H9 (cell line): ENCODE results near the gene ATP6V1D. TPM values are rescaled to one million over a fixed set of nuclear protein-coding genes. Genes with fewer than 3 reads are reported as not detected.

ENCODE experiments used
- DNase-seq: peaks from one replicate; pipeline ENCODE4 v3.0.0-alpha.2; 2017
- H2AFZ ChIP-seq: one replicate; pipeline ENCODE4 v1.6.1; 2013; ENCODE audit warnings: mild to moderate bottlenecking, low read length, control low read depth, moderate library complexity
- H2AK5ac ChIP-seq: 2 replicates; pipeline ENCODE4 v1.6.1; 2013; ENCODE audit warnings: low read length, control low read depth, mixed read lengths; ENCODE audit not compliant: insufficient read length
- H2BK120ac ChIP-seq: one replicate; pipeline ENCODE4 v1.6.1; 2013; ENCODE audit warnings: low read depth, mild to moderate bottlenecking, low read length, control low read depth, inconsistent platforms; ENCODE audit not compliant: poor library complexity, severe bottlenecking
- H2BK12ac ChIP-seq: 2 replicates; pipeline ENCODE4 v1.6.1; 2013; ENCODE audit warnings: low read length, control low read depth, mixed read lengths, low read depth; ENCODE audit not compliant: insufficient read length
- H2BK15ac ChIP-seq: 2 replicates; pipeline ENCODE4 v1.6.1; 2013; ENCODE audit warnings: low read depth, low read length, control low read depth
- H2BK20ac ChIP-seq: one replicate; pipeline ENCODE4 v1.6.1; 2013; ENCODE audit warnings: low read depth, mild to moderate bottlenecking, low read length, control low read depth, inconsistent platforms; ENCODE audit not compliant: poor library complexity, severe bottlenecking
- H2BK5ac ChIP-seq: 2 replicates; pipeline ENCODE4 v1.6.1; 2013; ENCODE audit warnings: low read length, control low read depth, mixed read lengths; ENCODE audit not compliant: insufficient read length
- H3K14ac ChIP-seq: 2 replicates; pipeline ENCODE4 v1.6.1; 2013; ENCODE audit warnings: low read length, control low read depth; ENCODE audit not compliant: insufficient read depth
- H3K18ac ChIP-seq: 2 replicates; pipeline ENCODE4 v1.6.1; 2013; ENCODE audit warnings: low read depth, mild to moderate bottlenecking, mixed read lengths, low read length, control low read depth; ENCODE audit not compliant: insufficient read length
- H3K23ac ChIP-seq: 2 replicates; pipeline ENCODE4 v1.6.1; 2013; ENCODE audit warnings: low read length, control low read depth, mixed read lengths, low read depth; ENCODE audit not compliant: insufficient read length
- H3K23me2 ChIP-seq: 2 replicates; pipeline ENCODE4 v1.6.1; 2013; ENCODE audit warnings: low read depth, mild to moderate bottlenecking, mixed read lengths, low read length, control low read depth; ENCODE audit not compliant: insufficient read length, poor library complexity, severe bottlenecking
- H3K27ac ChIP-seq: 2 replicates; pipeline ENCODE4 v1.5.1; 2013; ENCODE audit warnings: low read length, control low read depth, mixed read lengths, low read depth; ENCODE audit not compliant: insufficient read length
- H3K27me3 ChIP-seq: 2 replicates; pipeline ENCODE4 v1.6.1; 2013; ENCODE audit warnings: low read length, control low read depth, inconsistent platforms; ENCODE audit not compliant: insufficient read depth
- H3K4ac ChIP-seq: 2 replicates; pipeline ENCODE4 v1.6.1; 2013; ENCODE audit warnings: low read depth, mild to moderate bottlenecking, control low read depth, inconsistent platforms, low read length, moderate library complexity
- H3K4me1 ChIP-seq: 2 replicates; pipeline ENCODE4 v1.6.1; 2013; ENCODE audit warnings: low read length, control low read depth, inconsistent platforms; ENCODE audit not compliant: insufficient read depth
- H3K4me2 ChIP-seq: 2 replicates; pipeline ENCODE4 v1.6.1; 2013; ENCODE audit warnings: low read length, control low read depth, mixed read lengths; ENCODE audit not compliant: insufficient read length, insufficient read depth
- H3K56ac ChIP-seq: 2 replicates; pipeline ENCODE4 v1.6.1; 2013; ENCODE audit warnings: low read depth, mild to moderate bottlenecking, mixed read lengths, low read length, control low read depth; ENCODE audit not compliant: insufficient read length
- H3K79me1 ChIP-seq: 2 replicates; pipeline ENCODE4 v1.6.1; 2013; ENCODE audit warnings: low read depth, mild to moderate bottlenecking, moderate library complexity, low read length, control low read depth, inconsistent platforms; ENCODE audit not compliant: insufficient read depth, poor library complexity, severe bottlenecking
- H3K79me2 ChIP-seq: 2 replicates; pipeline ENCODE4 v1.6.1; 2013; ENCODE audit warnings: low read length, control low read depth, inconsistent platforms; ENCODE audit not compliant: insufficient read depth
- H3K9ac ChIP-seq: 2 replicates; pipeline ENCODE4 v1.6.1; 2013; ENCODE audit warnings: low read length, control low read depth, mixed read lengths; ENCODE audit not compliant: insufficient read length; ENCODE audit errors: extremely low read depth
- H3K9me3 ChIP-seq: one replicate; pipeline ENCODE4 v1.6.1; 2013; ENCODE audit warnings: low read depth, low read length, inconsistent platforms; ENCODE audit not compliant: control insufficient read depth
- H3T11ph ChIP-seq: one replicate; pipeline ENCODE4 v1.6.1; 2013; ENCODE audit warnings: mild to moderate bottlenecking, low read length, control low read depth, inconsistent platforms
- H4K20me1 ChIP-seq: one replicate; pipeline ENCODE4 v1.6.1; 2013; ENCODE audit not compliant: control insufficient read depth, insufficient read length, insufficient read depth
- H4K5ac ChIP-seq: 2 replicates; pipeline ENCODE4 v1.6.1; 2013; ENCODE audit warnings: low read depth, mild to moderate bottlenecking, mixed read lengths, low read length, control low read depth; ENCODE audit not compliant: insufficient read length
- H4K8ac ChIP-seq: replicated peaks from 2 replicates; pipeline ENCODE4 v1.6.1; 2013; ENCODE audit warnings: low read length, control low read depth, mixed read lengths, low read depth; ENCODE audit not compliant: insufficient read length
- H4K91ac ChIP-seq: 2 replicates; pipeline ENCODE4 v1.6.1; 2013; ENCODE audit warnings: low read depth, mild to moderate bottlenecking, moderate library complexity, mixed read lengths, low read length, control low read depth; ENCODE audit not compliant: insufficient read length
- H3K27ac Mint-ChIP-seq, 3 experiments: 2 replicates in 2 of 3; 3 replicates in 1 of 3; pipeline ENCODE4 v1.8.0; 2020 to 2021; ENCODE audit warnings: mixed read lengths in 3 of 3, mild to moderate bottlenecking in 1 of 3, moderate library complexity in 1 of 3
- H3K27me3 Mint-ChIP-seq: 2 replicates; pipeline ENCODE4 v1.8.0; 2021; ENCODE audit warnings: low read depth, mild to moderate bottlenecking, moderate library complexity, mixed read lengths
- H3K36me3 Mint-ChIP-seq, 3 experiments: 2 replicates in 2 of 3; 3 replicates in 1 of 3; pipeline ENCODE4 v1.8.0; 2020 to 2021; ENCODE audit warnings: low read depth in 3 of 3, mixed read lengths in 3 of 3; ENCODE audit not compliant: insufficient read depth in 1 of 3
- H3K4me1 Mint-ChIP-seq, 2 experiments: 2 replicates each; pipeline ENCODE4 v1.8.0; 2020; ENCODE audit warnings: mixed read lengths in 2 of 2
- H3K4me3 Mint-ChIP-seq, 2 experiments: 2 replicates in 1 of 2; 3 replicates in 1 of 2; pipeline ENCODE4 v1.8.0; 2020 to 2021; ENCODE audit warnings: mild to moderate bottlenecking in 2 of 2, mixed read lengths in 2 of 2, moderate library complexity in 1 of 2
- H3K9me3 Mint-ChIP-seq, 2 experiments: 2 replicates in 1 of 2; 3 replicates in 1 of 2; pipeline ENCODE4 v1.8.0; 2020; ENCODE audit warnings: mild to moderate bottlenecking in 2 of 2, mixed read lengths in 2 of 2, moderate library complexity in 1 of 2
- WGBS: extraction: QIAGEN DNeasy Blood & Tissue Kit; methylation state at CpG from one replicate; pipeline ENCODE4 v1.1.7; 2013; ENCODE audit warnings: missing lambda C conversion rate, low lambda C conversion rate, mixed read lengths; ENCODE audit not compliant: insufficient read length; ENCODE audit errors: extremely low coverage; 5-methylcytosine and 5-hydroxymethylcytosine counted together
- total RNA-seq: library from RNA; stranded (reverse); gene quantifications from 2 replicates; pipeline ENCODE4 v1.2.1, GENCODE V29; 2021
- TF ChIP-seq, protein P1 (sequence below): fragments of 200-600 bp; sonication (generic); conservative IDR thresholded peaks from 3 replicates; pipeline ENCODE4 v1.8.0; 2021; ENCODE audit warnings: antibody characterized with exemption, mild to moderate bottlenecking

Gene ATP6V1D
- total RNA-seq, 1 experiment from 2014 or later: 85.7 TPM

GRCh38 chr14:67317822-67318221, 41.8 kb downstream of the ATP6V1D start:
- Histone ChIP-seq H3T11ph (no peak overlapping the region), H2BK12ac (no peak overlapping the region), H2BK5ac (no peak overlapping the region), H4K91ac (no peak overlapping the region), H2AK5ac (no peak overlapping the region), H4K8ac (no peak overlapping the region), H3K9ac (no peak overlapping the region), H3K4me1 (no peaks in the 10 kb centered on the region), H3K56ac (no peak overlapping the region), H3K4ac (no peak overlapping the region), H3K4me2 (no peak overlapping the region), H3K79me1 (no peaks in the 10 kb centered on the region), H3K9me3 (no peaks in the 10 kb centered on the region), H4K5ac (no peak overlapping the region), H3K27ac (no peak overlapping the region), H2AFZ (no peak overlapping the region), H3K27me3 (no peaks in the 10 kb centered on the region), H3K18ac (no peak overlapping the region), H3K14ac (no peak overlapping the region), H2BK20ac (no peak overlapping the region), H3K79me2 (no peaks in the 10 kb centered on the region), H3K23ac (no peak overlapping the region), H4K20me1 (no peaks in the 10 kb centered on the region), H3K23me2 (no peaks in the 10 kb centered on the region), H2BK120ac (no peak overlapping the region), H2BK15ac (no peak overlapping the region)
- TF ChIP-seq, protein P1, sequence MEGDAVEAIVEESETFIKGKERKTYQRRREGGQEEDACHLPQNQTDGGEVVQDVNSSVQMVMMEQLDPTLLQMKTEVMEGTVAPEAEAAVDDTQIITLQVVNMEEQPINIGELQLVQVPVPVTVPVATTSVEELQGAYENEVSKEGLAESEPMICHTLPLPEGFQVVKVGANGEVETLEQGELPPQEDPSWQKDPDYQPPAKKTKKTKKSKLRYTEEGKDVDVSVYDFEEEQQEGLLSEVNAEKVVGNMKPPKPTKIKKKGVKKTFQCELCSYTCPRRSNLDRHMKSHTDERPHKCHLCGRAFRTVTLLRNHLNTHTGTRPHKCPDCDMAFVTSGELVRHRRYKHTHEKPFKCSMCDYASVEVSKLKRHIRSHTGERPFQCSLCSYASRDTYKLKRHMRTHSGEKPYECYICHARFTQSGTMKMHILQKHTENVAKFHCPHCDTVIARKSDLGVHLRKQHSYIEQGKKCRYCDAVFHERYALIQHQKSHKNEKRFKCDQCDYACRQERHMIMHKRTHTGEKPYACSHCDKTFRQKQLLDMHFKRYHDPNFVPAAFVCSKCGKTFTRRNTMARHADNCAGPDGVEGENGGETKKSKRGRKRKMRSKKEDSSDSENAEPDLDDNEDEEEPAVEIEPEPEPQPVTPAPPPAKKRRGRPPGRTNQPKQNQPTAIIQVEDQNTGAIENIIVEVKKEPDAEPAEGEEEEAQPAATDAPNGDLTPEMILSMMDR: no peak
- DNase-seq: no peak
- H3K4me1 Mint-ChIP-seq: no peaks in the 10 kb centered on the region
- H3K4me3 Mint-ChIP-seq: no peak overlapping the region
- WGBS: no CpG with 5 or more reads among the region's 1 CpG
- no peaks in the 10 kb centered on the region for H3K27me3 Mint-ChIP-seq
- H3K27ac Mint-ChIP-seq: no peak overlapping the region
- peaks cover 3 to 18% (median 9%) of the 10 kb centered on the region in 3 experiments; a peak in 6 of 7 replicates for H3K36me3 Mint-ChIP-seq
- no peaks in the 10 kb centered on the region for H3K9me3 Mint-ChIP-seq
